Activated CD4-positive, alpha-beta T cell treated with anti-CD3 and anti-CD28 coated beads, Interleukin-2, amount 10 ng/mL, durations not matched to agents 24 days and 14 days (primary cell): ENCODE data around the gene SMARCC2. TPM values are rescaled to one million over a fixed set of nuclear protein-coding genes. Genes with fewer than 3 reads are reported as not detected.
"Not testable (repeated sequence)": the region's sequence is repeated elsewhere in the genome, so short reads cannot be mapped to it uniquely, and the experiment has no call there.

Experiments
- DNase-seq: peaks from one replicate; pipeline ENCODE4 v3.0.0; 2022
- H3K27ac Mint-ChIP-seq: one replicate; pipeline ENCODE4 v1.8.0; 2022; ENCODE audit warnings: mild to moderate bottlenecking, mixed read lengths
- H3K27me3 Mint-ChIP-seq: one replicate; pipeline ENCODE4 v1.8.0; 2022; ENCODE audit warnings: mixed read lengths
- H3K36me3 Mint-ChIP-seq: one replicate; pipeline ENCODE4 v1.8.0; 2022; ENCODE audit warnings: low read depth, mild to moderate bottlenecking, mixed read lengths
- H3K4me1 Mint-ChIP-seq: one replicate; pipeline ENCODE4 v1.8.0; 2021; ENCODE audit warnings: mixed read lengths
- H3K4me3 Mint-ChIP-seq: one replicate; pipeline ENCODE4 v1.8.0; 2022; ENCODE audit warnings: mild to moderate bottlenecking, moderate library complexity, mixed read lengths
- H3K9me3 Mint-ChIP-seq: one replicate; pipeline ENCODE4 v1.8.0; 2021; ENCODE audit warnings: mixed read lengths
- intact Hi-C: fragments of 100-400 bp; cut with micrococcal nuclease; formaldehyde crosslinking; loops from one replicate; pipeline ENCODE4 v1.15.1; 2023
- total RNA-seq: library from RNA; stranded (reverse); gene quantifications from 2 replicates; pipeline ENCODE4 v1.2.3, GENCODE V29; 2022

SMARCC2 gene
- total RNA-seq, 1 donor from 2014 or later, result 130 TPM

GRCh38 chr12:56202366-56202765 is 13.1 kb upstream of the SMARCC2 start:
- H3K4me1 Mint-ChIP-seq, result peaks cover 2% of the 10 kb centered on the region
- H3K4me3 Mint-ChIP-seq, result no peak overlapping the region
- DNase-seq, result no peak
- H3K9me3 Mint-ChIP-seq, result no peaks in the 10 kb centered on the region
- no peak overlapping the region for H3K27ac Mint-ChIP-seq
- peaks cover 18% of the 10 kb centered on the region for H3K36me3 Mint-ChIP-seq
- H3K27me3 Mint-ChIP-seq, result no peaks in the 10 kb centered on the region
- intact Hi-C loops, result no loop called here

GRCh38 chr12:56198836-56199235 is 9.6 kb upstream of the SMARCC2 start:
- DNase-seq, result no peak
- no peaks in the 10 kb centered on the region for H3K27me3 Mint-ChIP-seq
- H3K36me3 Mint-ChIP-seq, result no peaks in the 10 kb centered on the region
- H3K27ac Mint-ChIP-seq, result no peak overlapping the region
- intact Hi-C loops, result no loop called here
- no peak overlapping the region for H3K4me3 Mint-ChIP-seq
- H3K4me1 Mint-ChIP-seq, result no peaks in the 10 kb centered on the region
- H3K9me3 Mint-ChIP-seq, result no peaks in the 10 kb centered on the region

GRCh38 chr12:56197921-56198635 is 8.8 kb upstream of the SMARCC2 start:
- no peak overlapping the region for H3K4me3 Mint-ChIP-seq
- H3K4me1 Mint-ChIP-seq, result peaks cover 5% of the 10 kb centered on the region
- peaks cover 2% of the 10 kb centered on the region for H3K36me3 Mint-ChIP-seq
- no peak overlapping the region for H3K27ac Mint-ChIP-seq
- DNase-seq, result no peak
- H3K27me3 Mint-ChIP-seq, result no peaks in the 10 kb centered on the region
- H3K9me3 Mint-ChIP-seq, result no peaks in the 10 kb centered on the region
- intact Hi-C loops, result no loop called here

GRCh38 chr12:56196818-56197550 is 7.7 kb upstream of the SMARCC2 start:
- H3K27me3 Mint-ChIP-seq, H3K27ac Mint-ChIP-seq, DNase-seq, H3K4me3 Mint-ChIP-seq, H3K9me3 Mint-ChIP-seq, intact Hi-C loops, H3K36me3 Mint-ChIP-seq: not testable (repeated sequence)
- peaks cover 10% of the 10 kb centered on the region for H3K4me1 Mint-ChIP-seq

- Mint-ChIP-seq H3K9me3 (no peaks in the 10 kb centered on the region), H3K27ac (peak overlapping the region; percentile 60), H3K4me1 (peaks cover 26% of the 10 kb centered on the region), H3K4me3 (no peak overlapping the region), H3K27me3 (no peaks in the 10 kb centered on the region), H3K36me3 (peaks cover 7% of the 10 kb centered on the region)
- DNase-seq, result peak; percentile 94
- intact Hi-C loops, result loop anchor here (1.0 to 2.0 kb wide), 3 partner anchors 31 to 272 kb away; partner anchors contain the start of genes ANKRD52 and NABP2
Measured at GRCh38 chr12:56193025-56193578, 3.8 kb upstream of the SMARCC2 start.

- intact Hi-C loops, result loop anchor here (2.0 kb wide), 1 partner anchor 272 kb away; no protein-coding TSS in a partner anchor
- Mint-ChIP-seq H3K27ac (no peak overlapping the region), H3K27me3 (no peaks in the 10 kb centered on the region)
Measured at GRCh38 chr12:56192582-56192981, 3.3 kb upstream of the SMARCC2 start.

GRCh38 chr12:56190695-56191155 is 1.4 kb upstream of the SMARCC2 start:
- no peak for DNase-seq
- H3K27me3 Mint-ChIP-seq, result no peaks in the 10 kb centered on the region
- H3K4me3 Mint-ChIP-seq, result peak overlapping the region; percentile 97
- H3K9me3 Mint-ChIP-seq, result no peaks in the 10 kb centered on the region
- intact Hi-C loops, result loop anchor here (1.0 kb wide), 1 partner anchor 64 kb away; no protein-coding TSS in a partner anchor
- H3K27ac Mint-ChIP-seq, result peak overlapping the region; percentile 95
- peaks cover 42% of the 10 kb centered on the region for H3K4me1 Mint-ChIP-seq
- peaks cover 19% of the 10 kb centered on the region for H3K36me3 Mint-ChIP-seq

More at GRCh38 chr12:56192582-56192981, 3.3 kb upstream of the SMARCC2 start:
- Mint-ChIP-seq H3K9me3 (no peaks in the 10 kb centered on the region), H3K4me3 (no peak overlapping the region), H3K36me3 (peaks cover 8% of the 10 kb centered on the region), H3K4me1 (peaks cover 32% of the 10 kb centered on the region)
- DNase-seq, result no peak

- no peaks in the 10 kb centered on the region for H3K9me3 Mint-ChIP-seq
- peak overlapping the region; percentile 95 for H3K27ac Mint-ChIP-seq
- intact Hi-C loops, result loop anchor here (1.0 to 2.0 kb wide), 6 partner anchors 29 to 278 kb away; partner anchors contain the start of genes CS, MYL6B and SPRYD4
- peaks cover 42% of the 10 kb centered on the region for H3K4me1 Mint-ChIP-seq
- DNase-seq, result peak; percentile 95
- H3K27me3 Mint-ChIP-seq, result no peaks in the 10 kb centered on the region
- H3K4me3 Mint-ChIP-seq, result peak overlapping the region; percentile 97
- peaks cover 22% of the 10 kb centered on the region for H3K36me3 Mint-ChIP-seq
Measured at GRCh38 chr12:56189918-56190694, 823 bp upstream of the SMARCC2 start.

GRCh38 chr12:56188778-56189098 is 545 bp downstream of the SMARCC2 start:
- Mint-ChIP-seq H3K9me3 (no peaks in the 10 kb centered on the region), H3K27me3 (no peaks in the 10 kb centered on the region), H3K27ac (peak overlapping the region; percentile 86), H3K36me3 (peaks cover 35% of the 10 kb centered on the region), H3K4me3 (peak overlapping the region; percentile 97), H3K4me1 (peaks cover 42% of the 10 kb centered on the region)
- peak; percentile 75 for DNase-seq
- intact Hi-C loops, result loop anchor here (1.0 to 2.0 kb wide), 5 partner anchors 28 to 280 kb away; partner anchors contain the start of genes CS, MYL6B and SPRYD4

GRCh38 chr12:56188131-56188777 is 1.0 kb downstream of the SMARCC2 start:
- H3K36me3 Mint-ChIP-seq, result peaks cover 37% of the 10 kb centered on the region
- intact Hi-C loops, result loop anchor here (2.0 kb wide), 2 partner anchors 27 to 35 kb away; partner anchors contain the start of gene MYL6B
- H3K4me1 Mint-ChIP-seq, result peaks cover 39% of the 10 kb centered on the region
- H3K9me3 Mint-ChIP-seq, result no peaks in the 10 kb centered on the region
- no peaks in the 10 kb centered on the region for H3K27me3 Mint-ChIP-seq
- H3K27ac Mint-ChIP-seq, result peak overlapping the region; percentile 86
- peak overlapping the region; percentile 97 for H3K4me3 Mint-ChIP-seq
- DNase-seq, result peak; percentile 70

GRCh38 chr12:56186957-56187356 is 2.3 kb downstream of the SMARCC2 start:
- DNase-seq, result no peak
- Mint-ChIP-seq H3K9me3 (no peaks in the 10 kb centered on the region), H3K36me3 (peaks cover 36% of the 10 kb centered on the region), H3K4me3 (peak overlapping the region; percentile 97), H3K27me3 (no peaks in the 10 kb centered on the region), H3K27ac (peak overlapping the region; percentile 67), H3K4me1 (peaks cover 32% of the 10 kb centered on the region)
- intact Hi-C loops, result no loop called here

- intact Hi-C loops, result no loop called here
- Mint-ChIP-seq H3K4me1 (peaks cover 3% of the 10 kb centered on the region), H3K4me3 (no peak overlapping the region), H3K36me3 (peaks cover 65% of the 10 kb centered on the region), H3K9me3 (no peaks in the 10 kb centered on the region), H3K27me3 (no peaks in the 10 kb centered on the region), H3K27ac (no peak overlapping the region)
- DNase-seq, result no peak
Measured at GRCh38 chr12:56178347-56178746, 10.9 kb downstream of the SMARCC2 start.

- Mint-ChIP-seq H3K4me3 (no peak overlapping the region), H3K27ac (no peak overlapping the region), H3K4me1 (peaks cover 5% of the 10 kb centered on the region), H3K9me3 (no peaks in the 10 kb centered on the region), H3K36me3 (peaks cover 77% of the 10 kb centered on the region), H3K27me3 (no peaks in the 10 kb centered on the region)
- no peak for DNase-seq
- intact Hi-C loops, result no loop called here
Measured at GRCh38 chr12:56172839-56173238, 16.4 kb downstream of the SMARCC2 start.
